Astrocyte of the spinal cord (primary cell): ENCODE results near the gene UBASH3B.

ENCODE experiments used
- DNase-seq: peaks from one replicate; pipeline ENCODE4 v3.0.0; 2011; ENCODE audit warnings: low read depth, low spot score
- H3K4me3 ChIP-seq: 2 replicates; pipeline ENCODE4 v1.5.1; 2011; ENCODE audit warnings: low read depth, mild to moderate bottlenecking, low read length, moderate library complexity
- CTCF ChIP-seq: IDR thresholded peaks from 2 replicates; pipeline ENCODE4 v1.5.1; 2012; ENCODE audit warnings: low read depth, mild to moderate bottlenecking, low read length, inconsistent platforms
- in situ Hi-C: cut with HindIII; loops from 2 replicates; pipeline ENCODE4 v1.10.0; 2017; ENCODE audit warnings: low sequenced_read_pairs

Gene UBASH3B

GRCh38 chr11:122731500-122731913, 76.0 kb downstream of the UBASH3B start:
- in situ Hi-C loops, result no loop called here
- TF ChIP-seq CTCF, result no peak
- H3K4me3 ChIP-seq, result no peak overlapping the region
- DNase-seq, result peak; percentile 81

GRCh38 chr11:122732342-122733315, 77.1 kb downstream of the UBASH3B start:
- H3K4me3 ChIP-seq, result no peak overlapping the region
- in situ Hi-C loops, result no loop called here
- DNase-seq, result no peak
- no peak for TF ChIP-seq CTCF

- no peak for TF ChIP-seq CTCF
- peak; percentile 83 for DNase-seq
- in situ Hi-C loops, result no loop called here
- H3K4me3 ChIP-seq, result no peak overlapping the region
Measured at GRCh38 chr11:122733318-122733717, 77.8 kb downstream of the UBASH3B start.

GRCh38 chr11:122734848-122735496, 79.5 kb downstream of the UBASH3B start:
- no peak overlapping the region for H3K4me3 ChIP-seq
- DNase-seq, result no peak
- in situ Hi-C loops, result no loop called here
- TF ChIP-seq CTCF, result no peak

GRCh38 chr11:122737951-122738693, 82.6 kb downstream of the UBASH3B start:
- in situ Hi-C loops, result no loop called here

More at GRCh38 chr11:122737951-122738693, 82.6 kb downstream of the UBASH3B start:
- H3K4me3 ChIP-seq, result no peak overlapping the region
- TF ChIP-seq CTCF, result no peak
- DNase-seq, result peak; percentile 47
